Mucosa of rectum (tissue), 2 donors: Measurements from ENCODE around the gene GJB6.

Source experiments
- H3K27ac ChIP-seq, 2 donors: one replicate each; pipeline ENCODE4 v1.7.0; 2013; ENCODE audit warnings: inconsistent platforms in 2 of 2, low read depth in 2 of 2, low read length in 2 of 2
- H3K27me3 ChIP-seq, 2 donors: one replicate each; pipeline ENCODE4 v1.7.0; 2013; ENCODE audit warnings: low read length in 2 of 2; ENCODE audit not compliant: control insufficient read depth in 2 of 2, insufficient read depth in 2 of 2
- H3K36me3 ChIP-seq, 2 donors: one replicate each; pipeline ENCODE4 v1.7.0; 2013; ENCODE audit warnings: low read length in 2 of 2; ENCODE audit not compliant: control insufficient read depth in 2 of 2, insufficient read depth in 2 of 2
- H3K4me1 ChIP-seq, 2 donors: one replicate each; pipeline ENCODE4 v1.7.0; 2013; ENCODE audit warnings: low read length in 2 of 2, mild to moderate bottlenecking in 1 of 2; ENCODE audit not compliant: control insufficient read depth in 2 of 2, insufficient read depth in 2 of 2
- H3K4me3 ChIP-seq, 2 donors: one replicate each; pipeline ENCODE4 v1.7.0; 2013; ENCODE audit warnings: low read length in 2 of 2
- H3K9ac ChIP-seq, 2 donors: one replicate each; pipeline ENCODE4 v1.7.0; 2013; ENCODE audit warnings: low read length in 2 of 2, low read depth in 1 of 2, mild to moderate bottlenecking in 1 of 2
- H3K9me3 ChIP-seq, 2 donors: one replicate each; pipeline ENCODE4 v1.7.0; 2013; ENCODE audit warnings: low read length in 2 of 2; ENCODE audit not compliant: control insufficient read depth in 2 of 2
- donor health status: healthy.
- donor health status: Normal muscosa, but diverticular disease.

The GJB6 gene

GRCh38 chr13:20227730-20228129 lies 4.4 kb downstream of the GJB6 start:
- Histone ChIP-seq H3K27ac (no peak overlapping the region), H3K9ac (no peak overlapping the region), H3K36me3 (no peaks in the 10 kb centered on the region), H3K4me1 (peaks cover 0 to 3% of the 10 kb centered on the region in 2 donors), H3K27me3 (peaks cover 15 to 16% of the 10 kb centered on the region in 2 donors), H3K4me3 (no peak overlapping the region), H3K9me3 (no peaks in the 10 kb centered on the region)

- no peak overlapping the region for H3K9ac ChIP-seq
- H3K27ac ChIP-seq, result no peak overlapping the region
- H3K4me3 ChIP-seq, result no peak overlapping the region
- peaks cover 0 to 3% of the 10 kb centered on the region in 2 donors for H3K4me1 ChIP-seq
- H3K36me3 ChIP-seq, result no peaks in the 10 kb centered on the region
- no peaks in the 10 kb centered on the region for H3K9me3 ChIP-seq
- H3K27me3 ChIP-seq, result peaks cover 12% of the 10 kb centered on the region in 2 donors
Measured at GRCh38 chr13:20227288-20227687, 4.8 kb downstream of the GJB6 start.

GRCh38 chr13:20222553-20222952 lies 9.6 kb downstream of the GJB6 start:
- Histone ChIP-seq H3K27ac (no peak overlapping the region), H3K36me3 (no peaks in the 10 kb centered on the region), H3K9ac (no peak overlapping the region), H3K4me3 (no peak overlapping the region), H3K27me3 (no peaks in the 10 kb centered on the region), H3K4me1 (no peaks in the 10 kb centered on the region), H3K9me3 (no peaks in the 10 kb centered on the region)

GRCh38 chr13:20221772-20222171 lies 10.3 kb downstream of the GJB6 start:
- Histone ChIP-seq H3K27ac (no peak overlapping the region), H3K27me3 (no peaks in the 10 kb centered on the region), H3K36me3 (no peaks in the 10 kb centered on the region), H3K9ac (no peak overlapping the region), H3K9me3 (no peaks in the 10 kb centered on the region), H3K4me3 (no peak overlapping the region), H3K4me1 (no peaks in the 10 kb centered on the region)

- no peak overlapping the region for H3K4me3 ChIP-seq
- H3K9ac ChIP-seq, result no peak overlapping the region
- no peaks in the 10 kb centered on the region for H3K4me1 ChIP-seq
- no peaks in the 10 kb centered on the region for H3K27me3 ChIP-seq
- no peak overlapping the region for H3K27ac ChIP-seq
- H3K9me3 ChIP-seq, result no peaks in the 10 kb centered on the region
- H3K36me3 ChIP-seq, result no peaks in the 10 kb centered on the region
Measured at GRCh38 chr13:20219577-20219976, 12.5 kb downstream of the GJB6 start.

GRCh38 chr13:20217168-20217567 lies 15.0 kb downstream of the GJB6 start:
- Histone ChIP-seq H3K9ac (no peak overlapping the region), H3K27ac (no peak overlapping the region), H3K4me3 (no peak overlapping the region), H3K27me3 (no peaks in the 10 kb centered on the region), H3K4me1 (no peaks in the 10 kb centered on the region), H3K36me3 (no peaks in the 10 kb centered on the region), H3K9me3 (no peaks in the 10 kb centered on the region)

GRCh38 chr13:20209948-20210347 lies 22.2 kb downstream of the GJB6 start:
- Histone ChIP-seq H3K9me3 (no peaks in the 10 kb centered on the region), H3K36me3 (no peaks in the 10 kb centered on the region), H3K4me3 (no peak overlapping the region), H3K9ac (no peak overlapping the region), H3K4me1 (no peaks in the 10 kb centered on the region), H3K27me3 (no peaks in the 10 kb centered on the region), H3K27ac (no peak overlapping the region)

GRCh38 chr13:20206698-20207235 lies 25.4 kb downstream of the GJB6 start:
- Histone ChIP-seq H3K36me3 (no peaks in the 10 kb centered on the region), H3K4me3 (no peak overlapping the region), H3K27ac (no peak overlapping the region), H3K9me3 (no peaks in the 10 kb centered on the region), H3K27me3 (no peaks in the 10 kb centered on the region), H3K4me1 (no peaks in the 10 kb centered on the region), H3K9ac (no peak overlapping the region)

- H3K4me1 ChIP-seq, result no peaks in the 10 kb centered on the region
- H3K27ac ChIP-seq, result no peak overlapping the region
- H3K9ac ChIP-seq, result no peak overlapping the region
- no peaks in the 10 kb centered on the region for H3K9me3 ChIP-seq
- H3K4me3 ChIP-seq, result no peak overlapping the region
- H3K36me3 ChIP-seq, result no peaks in the 10 kb centered on the region
- H3K27me3 ChIP-seq, result no peaks in the 10 kb centered on the region
Measured at GRCh38 chr13:20206065-20206697, 25.9 kb downstream of the GJB6 start.

GRCh38 chr13:20198781-20199180 lies 33.3 kb downstream of the GJB6 start:
- Histone ChIP-seq H3K9ac (no peak overlapping the region), H3K9me3 (no peaks in the 10 kb centered on the region), H3K27ac (no peak overlapping the region), H3K27me3 (peaks cover 17 to 18% of the 10 kb centered on the region in 2 donors), H3K4me3 (peak overlapping the region in 1 of 2 donors; percentile 37), H3K36me3 (no peaks in the 10 kb centered on the region), H3K4me1 (peaks cover 12 to 18% of the 10 kb centered on the region in 2 donors)
